GM21447 (cell line): ENCODE measurements around the gene SCN10A.

Source experiments
- ATAC-seq: cut with Tn5 transposase; IDR thresholded peaks from one replicate; pipeline ENCODE4 v1.9.1; 2021; ENCODE audit not compliant: unreplicated experiment

The SCN10A gene

DNA sequence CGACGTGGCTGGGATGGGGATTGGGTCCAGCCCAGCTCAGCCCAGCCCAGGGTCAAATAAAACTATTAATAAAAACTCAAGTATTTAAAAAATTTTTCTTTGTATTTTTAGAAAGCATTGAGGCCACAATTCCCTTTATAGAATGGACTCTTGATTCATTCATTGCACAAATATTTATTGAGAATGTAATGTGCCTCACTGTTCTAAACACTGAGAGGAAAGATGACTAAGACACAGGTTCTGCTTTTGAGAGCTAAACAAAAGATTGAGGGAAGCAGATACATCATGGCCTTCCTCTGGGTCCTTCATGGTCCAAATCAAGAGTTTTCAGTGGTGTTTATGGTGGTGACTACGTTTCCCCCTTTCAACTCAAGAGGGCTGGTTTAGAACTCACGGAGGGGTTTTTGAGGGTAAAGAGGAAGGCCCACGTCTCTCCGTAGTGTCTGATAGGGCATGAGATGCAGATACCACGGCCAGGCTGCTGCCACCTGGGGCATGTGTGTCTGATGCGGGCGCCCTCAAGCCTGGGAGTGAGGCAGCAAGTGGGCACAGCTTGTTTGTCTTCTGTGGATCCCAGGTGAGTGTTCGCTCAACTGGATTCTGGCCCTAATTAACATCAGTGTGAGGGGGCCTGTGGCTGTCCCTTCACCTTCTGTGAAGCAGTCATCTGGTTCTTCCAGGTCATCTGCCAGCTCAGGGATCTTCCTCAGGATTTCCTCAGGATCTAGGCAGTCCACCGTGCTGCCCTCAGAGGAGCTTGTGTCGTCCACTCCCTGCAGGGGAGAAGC is 93.0 kb downstream of the SCN10A start:
- no peak for ATAC-seq

DNA sequence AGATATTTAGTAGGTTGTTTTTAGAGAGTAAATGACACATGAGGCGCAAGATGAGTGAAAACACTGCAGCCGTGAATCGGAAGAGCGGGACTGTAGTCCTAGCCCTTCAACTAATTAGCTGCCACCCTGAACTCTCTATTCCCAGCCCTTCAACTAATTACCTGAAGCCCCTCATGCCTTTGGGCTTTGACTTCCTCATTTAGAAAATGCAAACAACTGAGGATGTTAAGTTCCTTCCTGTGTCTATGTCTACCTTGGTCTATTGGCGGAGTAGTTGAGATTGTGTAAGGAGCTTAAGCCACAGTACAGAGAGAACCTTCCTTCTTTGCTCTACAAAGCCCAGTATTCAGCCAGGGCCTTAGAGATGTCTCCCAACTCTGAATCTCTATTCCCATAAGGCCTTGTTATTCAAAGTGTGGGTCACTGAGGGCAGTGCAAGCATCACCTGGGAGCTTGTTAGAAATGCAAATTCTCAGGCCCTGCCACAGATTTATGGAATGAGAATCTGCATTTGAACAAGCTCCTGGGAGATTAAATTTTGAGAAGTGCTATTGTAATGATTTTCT is 94.7 kb downstream of the SCN10A start:
- no peak for ATAC-seq

DNA sequence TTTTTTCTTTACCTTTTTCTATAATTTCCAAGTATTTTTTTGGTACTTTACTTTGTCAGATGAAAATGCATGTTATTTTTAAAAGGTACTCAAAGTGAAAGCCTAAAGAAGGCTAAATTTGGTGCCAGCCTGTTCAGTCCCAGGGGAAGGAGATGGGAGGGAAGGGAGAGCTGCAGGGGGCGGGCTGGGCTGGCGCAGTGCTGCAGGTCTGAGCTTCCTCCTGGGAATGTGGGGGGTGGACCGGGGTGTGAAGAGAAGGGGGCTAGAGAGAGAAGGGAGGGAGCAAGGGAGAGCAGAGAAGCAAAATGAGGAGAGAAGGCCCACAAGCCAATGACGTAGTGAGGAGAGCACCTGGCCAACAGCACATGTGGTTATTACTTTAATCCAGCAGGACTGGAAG is 95.6 kb downstream of the SCN10A start:
- ATAC-seq, result no peak

DNA sequence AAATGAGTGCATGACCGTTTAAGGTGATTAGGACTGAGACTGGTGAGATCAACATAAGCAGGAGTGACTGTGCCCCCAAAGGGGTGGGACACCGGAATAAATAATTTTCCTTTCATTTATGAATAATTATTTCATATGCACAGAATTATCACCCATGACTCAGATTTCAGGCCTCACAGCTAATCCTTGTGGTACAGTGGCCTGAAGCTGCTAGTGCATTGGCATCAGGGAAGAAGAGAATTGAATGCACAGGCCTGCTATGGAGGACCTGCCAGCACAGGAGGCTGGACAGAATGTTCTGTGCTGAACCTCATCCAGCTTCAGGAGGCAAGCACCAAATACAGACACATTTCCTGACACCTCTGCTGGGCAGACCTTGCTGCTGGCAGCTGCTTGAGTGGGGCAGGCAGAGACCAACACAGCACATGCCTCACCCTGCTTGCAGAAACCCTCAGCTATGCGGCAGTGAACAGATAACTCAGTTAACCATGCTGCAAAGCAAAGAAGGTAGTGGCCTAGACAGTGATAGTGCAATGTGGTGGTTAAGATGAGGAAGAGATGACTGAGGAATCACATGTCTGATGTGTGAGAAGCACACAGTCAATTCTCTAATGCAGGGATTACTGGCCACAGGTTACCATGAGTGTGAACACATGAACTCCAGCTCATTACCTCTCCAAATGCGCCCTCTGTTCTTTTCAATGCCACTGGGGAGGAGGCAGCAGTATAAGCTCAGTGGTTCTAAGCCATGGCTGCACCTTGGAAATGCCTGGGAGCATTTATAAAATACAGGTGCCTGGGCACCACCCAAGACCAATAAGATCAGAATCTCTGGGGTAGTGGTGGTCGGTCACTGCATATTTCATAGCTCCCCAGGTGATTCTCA is 98.4 kb downstream of the SCN10A start:
- no peak for ATAC-seq

DNA sequence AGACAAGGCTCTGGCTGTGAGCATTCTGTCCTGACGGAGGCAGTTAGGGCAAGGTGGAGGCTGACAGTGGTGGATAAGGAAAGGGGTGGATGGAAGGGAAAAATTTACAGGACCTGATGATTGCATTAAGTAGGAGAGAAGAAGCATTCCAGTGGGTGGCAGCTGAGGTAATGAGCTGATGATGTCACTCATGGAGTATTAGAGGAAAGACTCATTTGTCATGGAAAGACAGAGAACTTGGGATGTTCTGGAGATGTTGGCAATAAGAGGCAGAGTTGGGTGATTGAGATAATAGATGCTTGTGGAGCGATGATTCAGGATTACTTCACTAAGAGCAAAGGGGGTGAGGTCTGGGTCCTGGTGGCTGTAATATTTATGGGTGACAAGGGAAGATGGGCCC is 102.9 kb downstream of the SCN10A start:
- no peak for ATAC-seq

DNA sequence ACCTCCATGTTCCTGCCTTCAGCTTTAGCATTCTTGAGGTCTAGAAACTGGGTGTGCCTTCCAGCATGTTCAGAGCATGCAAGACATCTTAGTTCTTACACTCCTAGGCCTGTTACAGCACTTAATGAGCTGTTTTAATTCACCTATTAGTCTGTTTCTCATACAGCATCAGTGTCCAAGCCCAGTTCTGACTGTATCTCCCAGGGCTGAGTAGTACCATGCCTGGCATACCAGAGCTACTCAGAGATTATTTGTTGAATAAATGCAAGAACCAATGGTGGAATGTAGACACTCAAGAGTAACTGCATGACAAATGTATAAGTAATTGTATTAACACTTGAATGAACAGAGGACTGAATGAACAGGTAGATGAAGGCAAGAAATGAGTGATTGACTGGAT is 104.7 kb downstream of the SCN10A start:
- ATAC-seq, result no peak

DNA sequence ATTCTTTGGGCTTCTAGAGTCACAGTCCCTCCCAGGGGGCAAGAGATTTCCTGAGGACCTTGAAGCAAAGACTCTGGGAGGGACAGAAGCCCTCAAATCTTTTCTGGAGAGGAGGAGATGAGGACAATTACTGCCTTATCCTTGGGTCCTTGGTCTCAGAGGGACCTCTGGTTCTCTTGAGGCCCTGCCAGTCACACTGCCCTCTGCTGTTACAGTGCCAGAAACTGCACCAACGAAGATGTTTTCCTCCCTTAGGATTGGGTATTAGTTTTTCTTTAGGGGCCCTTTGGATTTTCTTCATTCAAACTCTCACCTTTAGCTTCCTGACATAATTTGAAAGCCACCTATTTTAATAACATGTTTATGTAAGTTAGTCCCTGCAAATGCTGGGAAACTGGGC is 108.3 kb downstream of the SCN10A start:
- ATAC-seq, result no peak

DNA sequence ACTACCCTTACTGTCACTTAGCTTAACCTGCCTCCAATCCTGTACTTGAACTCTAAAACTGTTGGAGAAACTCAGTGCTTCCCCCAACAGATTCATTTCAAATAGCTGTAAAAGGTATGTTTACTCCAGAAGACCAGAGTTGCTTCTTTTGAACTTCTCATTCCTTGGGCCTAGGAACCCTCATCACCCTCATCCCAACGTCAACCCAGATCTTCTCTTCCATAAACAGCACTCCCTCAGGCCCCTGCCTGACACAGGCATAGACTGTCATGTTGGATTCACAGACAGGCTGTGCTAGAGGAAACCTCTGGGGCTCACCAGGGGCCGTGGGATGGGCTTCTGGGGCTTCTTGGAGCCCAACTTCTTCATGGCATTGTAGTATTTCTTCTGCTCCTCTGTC is 109.1 kb downstream of the SCN10A start:
- ATAC-seq, result no peak

DNA sequence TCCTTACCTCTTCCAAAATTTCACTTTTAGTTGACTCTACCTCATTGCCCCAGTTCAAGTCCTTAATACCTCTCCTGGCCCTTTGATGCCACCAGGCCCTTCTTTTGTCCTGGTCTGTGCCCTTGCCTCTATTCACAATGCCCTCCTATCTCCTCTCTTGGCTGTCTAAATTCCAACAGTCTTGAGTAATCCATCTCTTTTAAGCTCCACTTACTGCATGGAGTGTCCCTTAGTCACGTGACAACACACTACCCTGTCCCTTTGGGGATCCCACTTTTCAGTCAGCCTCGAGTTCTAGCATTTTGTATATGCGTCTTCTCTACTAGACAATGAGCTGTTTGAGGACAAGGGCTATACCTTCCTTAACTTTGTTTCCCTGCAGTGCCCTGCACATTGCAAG is 113.8 kb downstream of the SCN10A start:
- no peak for ATAC-seq

DNA sequence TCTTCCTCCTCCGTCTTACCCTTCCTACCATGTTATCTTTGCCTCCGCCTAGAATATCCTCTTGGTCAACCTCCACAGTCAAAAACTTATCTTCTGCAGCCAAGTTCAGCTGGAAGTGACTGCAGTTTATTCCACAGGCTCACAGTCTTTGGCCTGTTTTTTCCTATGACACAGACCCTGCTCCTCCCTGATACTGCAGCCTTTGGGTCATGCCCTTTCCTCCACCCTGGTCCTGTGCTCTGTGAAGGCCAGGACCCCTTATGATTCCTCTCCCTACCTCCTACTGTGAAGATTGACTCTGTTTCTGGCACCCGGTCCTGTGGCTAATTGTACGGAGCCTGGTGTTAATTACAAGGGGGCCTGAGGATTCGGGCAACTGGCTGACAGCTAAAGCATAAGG is 117.3 kb downstream of the SCN10A start:
- no peak for ATAC-seq

DNA sequence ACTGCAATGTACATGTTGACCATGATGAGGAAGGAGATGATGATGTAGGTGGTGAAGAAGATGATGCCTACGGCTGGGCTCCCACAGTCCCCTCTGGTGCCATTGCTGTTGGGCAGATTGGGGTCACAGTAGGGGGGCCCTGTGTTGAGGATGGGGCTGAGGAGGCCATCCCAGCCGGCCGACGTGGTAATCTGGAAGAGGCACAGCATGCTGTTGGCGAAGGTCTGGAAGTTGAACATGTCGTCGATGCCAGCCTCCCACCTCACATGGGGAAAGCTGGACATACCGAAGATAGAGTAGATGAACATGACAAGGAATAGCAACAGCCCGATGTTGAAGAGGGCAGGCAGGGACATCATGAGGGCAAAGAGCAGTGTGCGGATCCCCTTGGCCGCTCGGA is 118.0 kb downstream of the SCN10A start:
- no peak for ATAC-seq

DNA sequence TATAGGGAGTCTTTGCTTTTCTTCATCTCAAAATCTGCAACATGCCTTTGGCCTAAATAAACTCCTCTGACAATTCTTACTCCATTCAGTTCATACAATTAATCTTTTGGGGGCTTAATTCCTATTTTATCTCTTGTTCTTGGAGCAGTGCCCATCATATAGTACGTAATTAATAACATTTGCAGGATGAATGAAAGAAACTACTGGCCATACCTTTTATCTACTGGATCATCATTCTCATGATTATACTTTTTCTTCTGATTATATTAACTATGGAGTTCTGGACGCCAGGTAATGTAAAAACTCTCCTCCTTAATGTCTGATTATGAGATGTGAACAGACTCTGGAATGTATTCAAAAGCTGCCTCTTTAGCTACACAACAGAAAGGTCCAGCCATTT is 120.0 kb downstream of the SCN10A start:
- ATAC-seq, result no peak

DNA sequence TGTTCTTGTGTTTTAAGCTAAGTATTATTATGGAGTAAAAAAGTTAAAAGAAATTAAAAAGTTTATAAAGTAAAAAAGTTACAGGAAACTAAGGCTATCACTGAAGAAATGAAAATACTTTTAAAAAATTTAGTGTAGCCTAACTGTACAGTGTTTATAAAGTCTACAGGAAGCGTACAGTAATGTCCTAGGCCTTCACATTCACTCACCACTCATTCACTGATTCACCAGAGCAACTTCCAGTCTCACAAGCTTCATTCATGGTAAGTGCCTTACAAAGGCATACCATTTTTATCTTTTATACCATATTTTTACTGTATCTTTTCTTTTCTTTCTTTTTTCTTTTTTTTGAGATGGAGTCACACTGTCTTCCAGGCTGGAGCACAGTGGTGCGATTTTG is 125.8 kb downstream of the SCN10A start:
- ATAC-seq, result no peak

DNA sequence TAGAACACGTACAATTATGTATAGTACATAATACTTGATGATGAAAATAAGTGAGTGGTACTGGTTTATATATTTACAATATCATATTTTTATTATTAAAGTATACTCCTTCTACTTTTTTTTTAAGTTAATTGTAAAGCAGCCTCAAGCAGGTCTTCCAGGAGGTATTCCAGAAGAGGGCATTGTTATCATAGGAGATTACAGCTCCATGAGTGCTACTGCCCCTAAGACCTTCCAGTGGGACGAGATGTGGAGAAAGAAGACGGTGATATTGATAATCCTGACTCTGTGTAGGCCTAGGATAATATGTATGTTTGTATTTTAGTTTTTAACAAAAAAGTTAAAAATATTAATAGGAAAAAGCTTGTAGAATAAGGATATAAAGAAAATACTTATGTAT is 126.2 kb downstream of the SCN10A start:
- no peak for ATAC-seq

DNA sequence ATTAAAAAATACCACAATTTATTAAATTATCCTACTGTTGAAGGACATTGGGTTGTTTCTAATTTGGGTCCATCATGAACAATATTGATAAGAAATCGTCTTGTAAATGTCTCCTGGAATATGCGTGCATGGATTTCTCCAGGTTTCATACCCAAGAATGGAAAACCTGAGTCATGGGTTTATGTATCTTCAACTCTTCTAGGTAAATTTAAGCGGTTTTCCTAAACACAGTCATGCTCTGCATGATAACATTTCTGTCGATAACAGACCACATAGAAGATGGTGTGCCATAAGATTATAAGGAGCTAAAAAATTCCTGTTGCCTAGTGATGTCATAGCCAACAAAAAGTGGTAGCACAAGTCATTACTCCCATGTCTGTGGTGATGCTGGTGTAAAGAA is 126.7 kb downstream of the SCN10A start:
- no peak for ATAC-seq

DNA sequence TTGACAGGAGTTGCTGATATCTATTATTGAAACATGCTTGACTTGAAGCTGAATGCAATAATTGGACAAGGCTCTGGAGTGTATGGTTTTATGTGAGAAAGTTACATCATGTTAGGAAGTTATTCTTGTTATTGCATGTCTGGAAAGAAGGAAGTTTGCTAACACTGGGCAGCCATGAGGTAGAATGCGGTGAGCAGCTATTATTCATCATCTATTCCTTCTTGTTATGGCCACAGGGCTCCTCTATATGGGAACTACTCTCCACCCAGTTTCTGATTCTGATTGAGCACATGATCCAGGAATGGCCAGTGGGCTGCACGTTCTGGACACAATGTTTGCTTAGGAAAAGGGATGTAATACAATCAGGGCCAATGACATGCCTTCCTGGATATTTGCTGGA is 128.7 kb downstream of the SCN10A start:
- no peak for ATAC-seq

DNA sequence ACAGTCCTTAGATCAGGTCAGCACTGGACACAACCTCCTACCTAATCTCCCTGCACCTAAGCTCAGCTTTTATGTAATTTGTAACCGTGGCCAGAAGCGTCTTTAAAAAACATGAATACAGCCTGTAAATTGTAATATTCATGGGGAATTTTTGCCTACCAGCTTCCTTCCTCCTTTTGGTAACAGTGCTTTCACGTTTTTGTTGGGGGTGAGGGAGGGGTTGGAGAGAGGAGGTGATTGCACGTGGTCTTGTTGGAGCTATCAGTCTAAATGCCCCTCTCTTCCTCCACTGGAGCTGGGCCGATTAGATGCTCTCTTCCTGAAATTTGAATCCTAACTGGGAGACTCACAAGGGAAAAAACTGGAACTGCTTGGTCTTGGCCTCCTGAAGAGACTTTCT is 131.5 kb downstream of the SCN10A start:
- no peak for ATAC-seq

DNA sequence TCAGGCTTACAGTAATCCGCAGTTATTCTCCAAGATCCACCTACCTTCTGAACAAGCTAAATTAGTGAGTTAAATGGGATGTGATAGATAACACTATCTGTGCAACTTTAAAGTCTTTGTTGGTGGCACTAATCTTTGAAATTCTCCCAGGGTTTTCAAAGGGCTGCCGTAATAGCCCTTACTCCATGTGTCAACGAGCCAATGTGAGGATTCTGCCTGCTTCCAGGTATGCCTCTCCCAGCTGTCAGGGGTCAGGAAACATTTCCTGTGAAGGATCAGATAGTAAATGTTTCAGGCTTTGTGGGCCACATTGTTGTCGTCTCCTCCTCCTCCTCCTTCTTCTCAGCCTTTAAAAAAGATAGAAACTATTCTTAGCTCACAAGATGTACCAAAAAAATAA is 146.3 kb downstream of the SCN10A start:
- ATAC-seq, result no peak

DNA sequence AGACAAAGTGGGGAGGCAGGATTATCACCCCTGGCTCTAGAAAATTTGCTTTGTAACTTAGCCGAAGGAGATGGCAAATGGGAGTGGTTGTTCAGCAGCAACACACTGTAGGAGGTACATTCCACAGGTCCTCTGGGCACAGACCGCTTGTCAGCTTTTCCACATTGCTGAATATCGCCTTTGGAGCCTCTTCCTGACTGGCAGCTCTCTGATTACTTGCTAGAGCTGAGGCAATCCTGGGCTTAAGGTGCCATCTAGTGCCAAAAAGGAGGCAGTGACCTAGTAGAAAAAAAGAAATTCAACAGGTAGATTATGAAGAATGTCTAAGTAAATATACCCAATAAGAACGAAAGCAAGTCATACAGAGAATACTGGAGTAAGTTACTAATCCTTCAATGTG is 153.5 kb downstream of the SCN10A start:
- ATAC-seq, result no peak

DNA sequence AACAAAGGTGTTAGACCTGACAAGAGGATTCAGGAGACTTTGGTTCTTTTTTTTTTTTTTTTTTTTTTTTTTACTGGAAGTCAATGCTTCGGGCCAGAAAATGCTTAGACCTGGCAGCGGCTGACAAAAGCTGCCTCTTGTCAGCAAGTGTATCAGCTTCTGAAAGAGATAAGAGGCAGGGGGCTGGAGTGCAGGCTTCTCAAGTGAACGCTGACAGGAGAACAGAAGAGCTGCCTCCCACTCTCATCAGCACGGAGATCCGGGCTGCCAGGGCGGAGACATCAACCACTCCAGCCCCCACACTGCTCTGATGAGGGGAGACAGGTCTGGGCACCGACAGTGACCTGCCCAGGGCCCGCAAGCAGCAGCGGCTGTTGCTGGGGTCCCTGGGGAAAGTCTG is 157.2 kb downstream of the SCN10A start:
- ATAC-seq, result no peak

DNA sequence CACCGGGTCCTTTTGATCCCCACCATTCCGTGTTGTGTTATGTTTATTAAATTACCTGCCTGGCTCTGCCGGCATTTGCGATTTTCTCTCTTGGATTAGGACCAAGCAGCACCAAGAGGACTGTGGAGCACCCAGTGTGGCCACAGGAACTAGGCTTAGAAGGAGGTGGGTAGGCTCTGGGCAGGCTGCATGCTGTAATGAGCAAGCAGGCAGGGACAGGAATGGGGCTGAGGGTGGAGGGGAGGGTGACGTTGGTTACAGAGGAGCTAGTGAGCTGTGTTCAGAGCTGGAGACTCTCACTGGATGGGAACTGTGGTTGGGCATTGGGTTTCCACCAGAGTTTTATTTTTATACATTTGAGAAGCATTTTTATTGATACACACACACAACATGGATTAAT is 158.6 kb downstream of the SCN10A start:
- no peak for ATAC-seq

DNA sequence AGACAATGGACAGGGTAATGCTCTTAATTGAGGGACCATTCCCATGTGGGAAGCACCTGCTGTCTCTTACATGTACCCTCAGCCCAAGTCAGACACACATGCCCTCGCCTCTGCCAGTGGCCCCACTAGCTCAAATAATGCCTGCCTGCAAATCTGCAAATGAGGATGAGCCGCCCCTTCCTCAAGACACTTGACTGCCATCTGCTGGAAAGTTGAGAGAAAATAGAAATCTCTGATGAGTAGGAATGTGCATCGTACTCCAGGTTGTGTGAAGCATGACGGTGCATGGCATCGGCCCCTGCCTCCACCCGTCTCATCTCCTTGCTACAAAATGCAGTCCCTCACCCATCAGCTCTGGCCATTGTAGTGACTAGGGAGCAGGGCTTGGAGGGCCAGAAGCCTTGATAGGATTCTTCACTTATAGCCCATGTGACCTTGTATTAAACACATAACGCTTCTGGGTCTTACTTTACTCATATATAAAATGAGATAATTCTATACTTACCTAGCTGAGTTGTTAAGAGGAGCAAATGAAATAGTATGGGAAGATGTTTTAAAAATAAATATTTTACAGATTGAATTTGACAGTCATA is 160.2 kb downstream of the SCN10A start:
- ATAC-seq, result no peak
